ENCODE data around the gene ZCCHC7.
"Not testable (repeated sequence)": the region's sequence is repeated elsewhere in the genome, so short reads cannot be mapped to it uniquely, and the experiment has no call there.

The ZCCHC7 gene

GRCh38 chr9:37179576-37179975 is 59.2 kb downstream of the ZCCHC7 start:
- no peak for DNase-seq

DNA sequence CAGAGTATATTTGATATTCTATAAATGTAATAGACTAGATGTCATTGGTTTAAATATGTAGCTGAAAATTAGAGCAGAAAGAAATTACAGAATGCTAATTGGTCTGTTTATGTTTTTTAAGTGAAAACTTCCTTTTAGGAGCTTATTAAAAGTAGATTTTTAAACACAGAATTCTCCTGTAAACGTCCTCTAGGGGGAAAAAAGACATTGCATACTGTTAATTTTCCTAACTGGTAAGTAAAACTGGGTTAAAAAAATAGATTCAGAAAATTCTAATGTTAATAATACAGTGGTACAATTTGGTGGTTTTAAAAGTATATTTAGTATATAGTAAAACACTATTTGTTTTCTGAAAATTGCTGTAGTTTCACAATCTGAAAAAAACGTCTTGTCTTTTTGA is 59.8 kb downstream of the ZCCHC7 start:
- no peak for DNase-seq

DNA sequence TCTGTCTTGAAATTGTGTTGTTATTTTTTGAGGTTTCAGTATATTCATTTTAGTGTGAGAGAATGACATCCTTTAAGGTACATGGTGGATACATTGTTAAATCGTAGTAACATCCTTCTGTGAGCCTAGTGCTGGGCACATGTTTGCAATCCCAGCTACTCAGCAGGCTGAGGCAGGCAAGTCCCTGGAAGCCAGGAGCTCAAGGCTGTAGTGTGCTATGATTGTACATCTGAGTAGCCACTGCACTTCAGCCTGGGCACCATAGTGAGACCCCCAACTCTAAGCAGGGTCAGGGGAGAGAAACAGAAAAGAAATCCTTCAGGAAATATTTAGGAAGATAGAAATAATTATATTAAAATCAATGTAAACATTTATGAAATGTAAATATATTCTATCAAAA is 62.3 kb downstream of the ZCCHC7 start:
- no peak for DNase-seq

GRCh38 chr9:37184905-37185867 is 64.8 kb downstream of the ZCCHC7 start:
- no peak for DNase-seq

DNA sequence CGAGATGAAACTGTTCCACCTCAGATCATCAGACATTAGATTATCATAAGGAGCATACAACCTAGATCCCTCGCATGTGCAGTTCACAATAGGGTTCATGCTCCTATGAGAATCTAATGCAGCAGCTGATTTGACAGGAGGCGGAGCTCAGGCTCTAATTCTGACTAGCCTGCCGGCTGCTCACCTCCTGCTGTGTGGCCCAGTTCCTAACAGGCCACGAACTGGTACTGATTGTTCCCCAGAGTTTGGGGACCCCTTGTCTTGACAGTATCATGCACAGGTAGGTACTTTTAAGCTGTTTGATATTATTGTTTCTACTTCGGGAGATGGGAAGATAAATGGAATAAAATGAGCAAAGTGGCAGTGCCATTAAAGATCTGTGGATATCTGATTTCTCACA is 66.9 kb downstream of the ZCCHC7 start:
- no peak for DNase-seq

GRCh38 chr9:37187713-37188439 is 67.5 kb downstream of the ZCCHC7 start:
- no peak for DNase-seq

DNA sequence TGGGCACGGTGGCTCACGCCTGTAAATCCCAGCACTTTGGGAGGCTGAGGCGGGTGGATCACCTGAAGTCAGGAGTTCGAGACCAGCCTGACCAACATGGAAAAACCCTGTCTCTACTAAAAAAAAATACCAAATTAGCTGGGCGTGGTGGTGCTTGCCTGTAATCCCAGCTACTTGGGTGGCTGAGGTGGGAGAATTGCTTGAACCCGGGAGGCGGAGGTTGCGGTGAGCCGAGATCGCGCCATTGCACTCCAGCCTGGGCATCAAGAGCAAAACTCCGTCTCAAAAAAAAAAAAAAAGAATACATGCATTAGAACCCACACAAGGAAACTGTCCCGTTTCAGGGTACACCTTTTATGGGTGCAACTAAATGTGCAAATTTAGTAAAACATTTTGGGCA is 70.4 kb downstream of the ZCCHC7 start:
- not testable (repeated sequence) for DNase-seq

DNA sequence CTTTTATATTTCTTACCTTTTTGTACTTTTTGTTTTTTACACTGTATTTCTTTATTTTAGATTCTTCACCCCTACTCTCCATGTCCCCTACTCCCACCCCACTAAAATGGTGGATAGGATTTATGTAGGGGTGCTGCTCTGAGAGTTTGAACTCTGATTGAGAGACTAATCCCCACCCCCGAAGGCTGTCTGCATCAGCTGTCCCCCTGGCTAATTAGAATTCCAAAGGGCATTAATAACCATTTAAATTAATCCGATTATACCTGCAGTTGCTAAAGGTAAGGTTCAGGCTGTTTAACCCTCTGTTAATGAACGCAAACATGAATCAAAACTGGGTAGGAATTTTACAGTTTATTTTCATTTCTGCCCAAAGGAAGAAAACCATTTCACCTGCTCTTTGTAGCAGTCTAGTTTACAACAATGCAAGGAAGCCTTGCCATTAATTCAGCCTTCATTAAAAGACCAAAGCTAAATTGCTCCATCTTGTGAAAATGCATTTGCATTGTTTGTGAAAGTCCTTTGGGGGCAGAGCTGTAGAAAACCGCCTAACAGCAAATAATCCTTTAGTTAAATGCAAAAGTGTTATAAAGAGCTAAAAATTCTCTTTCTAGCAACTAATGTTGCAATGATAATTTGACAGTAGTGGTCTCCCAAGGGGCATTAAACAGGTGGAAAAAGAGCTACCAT is 71.2 kb downstream of the ZCCHC7 start:
- no peak for DNase-seq

- DNase-seq = no peak
These were observed 72.4 kb downstream of the ZCCHC7 start for GRCh38 chr9:37192803-37193202.

DNA sequence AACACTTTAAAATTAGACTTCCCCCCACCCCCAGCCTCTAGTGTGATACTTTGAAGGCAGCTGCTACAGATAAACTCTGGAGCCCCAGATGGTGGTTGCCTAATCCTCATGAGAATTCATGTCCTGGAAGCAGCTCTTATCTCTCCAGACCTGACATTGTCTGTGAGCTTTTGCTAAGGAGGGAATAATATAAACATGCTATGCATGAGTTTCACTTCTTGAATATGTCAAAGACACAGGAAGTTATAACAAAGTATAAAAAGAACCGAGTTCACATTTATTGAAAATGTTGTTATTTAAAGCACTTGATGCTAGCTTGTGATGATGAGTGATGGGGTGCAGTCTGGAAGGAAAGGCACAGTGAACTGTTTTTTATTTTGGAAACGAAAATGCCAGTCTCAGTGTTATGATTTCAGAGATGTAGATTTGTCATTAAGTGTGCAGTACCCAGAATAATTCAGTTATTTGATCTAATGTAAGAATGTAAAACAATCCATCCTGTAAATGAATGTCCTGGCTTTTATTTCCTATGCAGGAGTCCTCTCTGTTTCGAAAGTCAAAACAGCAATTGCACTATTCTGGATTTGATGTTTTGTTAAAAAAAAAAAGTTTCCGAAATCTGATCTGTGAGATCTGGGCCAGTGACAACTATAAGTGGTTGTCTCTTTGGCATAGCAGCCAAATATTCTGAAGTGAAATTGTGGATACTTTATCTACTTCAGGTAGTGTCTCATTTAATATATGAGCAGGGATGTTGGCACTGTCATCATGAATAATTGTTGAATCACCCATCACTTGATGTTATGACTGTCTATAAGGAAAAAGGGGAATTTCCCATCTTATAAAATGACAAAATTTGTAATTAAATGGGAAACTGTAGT is 77.0 kb downstream of the ZCCHC7 start:
- peak; percentile 67 for DNase-seq

DNA sequence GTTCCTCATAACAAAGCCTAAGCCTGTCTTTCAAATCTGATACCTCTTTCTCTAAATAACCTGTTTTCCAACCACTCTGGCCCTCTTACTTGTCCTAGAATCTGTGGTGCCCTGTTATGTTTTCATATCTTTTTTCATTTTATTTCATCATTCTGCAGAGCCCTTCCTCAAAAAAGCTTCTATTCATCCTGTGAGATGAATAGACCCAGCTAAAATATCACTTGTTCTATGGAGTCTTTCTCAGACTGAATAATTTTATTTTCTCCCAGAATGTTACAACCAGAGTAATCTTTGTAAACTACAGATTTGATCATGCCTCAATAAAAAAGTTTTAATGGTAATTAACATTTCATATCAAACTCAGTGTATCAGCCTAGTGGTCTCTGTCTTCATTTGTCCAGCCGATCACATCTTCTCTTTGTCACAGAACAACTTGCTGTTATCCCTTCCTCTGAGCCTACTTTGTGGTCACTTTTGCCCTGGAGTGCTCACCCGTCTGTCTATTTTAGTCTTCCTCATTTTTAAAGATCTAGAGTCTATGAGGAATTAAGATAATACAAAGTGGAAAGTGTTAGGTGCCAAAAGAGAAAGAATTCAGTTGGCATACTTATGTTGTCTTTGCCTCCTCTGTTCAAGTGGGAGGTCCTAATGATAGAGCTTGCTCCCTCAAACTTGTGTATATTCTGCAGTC is 77.8 kb downstream of the ZCCHC7 start:
- no peak for DNase-seq

GRCh38 chr9:37198831-37199230 is 78.5 kb downstream of the ZCCHC7 start:
- no peak for DNase-seq

GRCh38 chr9:37200433-37201005 is 80.1 kb downstream of the ZCCHC7 start:
- no peak for DNase-seq

DNA sequence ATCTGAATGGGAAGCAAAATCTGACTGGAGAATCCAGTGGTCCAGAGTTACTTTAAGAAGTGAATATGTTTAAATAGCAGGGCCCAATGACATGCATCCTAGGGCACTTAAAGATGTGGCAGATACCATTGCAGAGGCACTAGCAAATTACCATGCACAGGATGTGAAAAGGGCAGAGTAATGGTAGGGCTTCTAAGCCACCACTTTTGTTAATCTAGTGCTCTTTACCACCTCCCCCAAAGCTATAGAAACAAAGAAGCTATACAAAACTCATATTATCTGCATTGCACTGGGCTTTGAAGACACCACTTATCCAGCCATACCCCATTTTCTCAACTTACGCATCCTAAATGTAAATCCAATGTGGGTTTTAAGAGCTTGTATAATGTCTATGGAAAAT is 81.2 kb downstream of the ZCCHC7 start:
- DNase-seq = no peak

GRCh38 chr9:37202091-37202490 is 81.7 kb downstream of the ZCCHC7 start:
- DNase-seq = no peak

GRCh38 chr9:37203456-37203855 is 83.1 kb downstream of the ZCCHC7 start:
- DNase-seq = not testable (repeated sequence)

DNA sequence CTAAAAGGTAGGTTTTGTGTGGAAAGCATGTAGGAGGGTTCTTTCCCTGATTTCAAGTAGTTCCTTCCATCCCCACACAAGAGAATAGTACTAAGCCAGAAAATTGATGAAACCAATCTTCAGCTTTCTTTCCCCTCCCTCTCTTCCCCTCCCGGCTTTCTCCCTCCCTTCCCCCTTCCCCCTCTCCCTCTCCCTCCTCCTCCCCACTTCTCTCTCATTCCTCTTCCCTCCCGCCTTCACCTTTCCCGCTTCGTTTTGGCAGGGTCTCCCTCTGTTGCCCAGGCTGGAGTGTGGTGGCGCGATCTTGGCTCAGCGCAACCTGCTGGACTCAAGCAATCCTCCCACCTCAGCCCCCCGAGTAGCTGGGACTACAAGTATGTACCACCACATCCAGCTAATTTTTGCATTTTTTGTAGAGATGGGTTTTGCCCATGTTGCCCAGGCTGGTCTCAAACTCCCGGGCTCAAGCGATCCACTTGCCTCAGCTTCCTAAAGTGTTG is 85.8 kb downstream of the ZCCHC7 start:
- no peak for DNase-seq

DNA sequence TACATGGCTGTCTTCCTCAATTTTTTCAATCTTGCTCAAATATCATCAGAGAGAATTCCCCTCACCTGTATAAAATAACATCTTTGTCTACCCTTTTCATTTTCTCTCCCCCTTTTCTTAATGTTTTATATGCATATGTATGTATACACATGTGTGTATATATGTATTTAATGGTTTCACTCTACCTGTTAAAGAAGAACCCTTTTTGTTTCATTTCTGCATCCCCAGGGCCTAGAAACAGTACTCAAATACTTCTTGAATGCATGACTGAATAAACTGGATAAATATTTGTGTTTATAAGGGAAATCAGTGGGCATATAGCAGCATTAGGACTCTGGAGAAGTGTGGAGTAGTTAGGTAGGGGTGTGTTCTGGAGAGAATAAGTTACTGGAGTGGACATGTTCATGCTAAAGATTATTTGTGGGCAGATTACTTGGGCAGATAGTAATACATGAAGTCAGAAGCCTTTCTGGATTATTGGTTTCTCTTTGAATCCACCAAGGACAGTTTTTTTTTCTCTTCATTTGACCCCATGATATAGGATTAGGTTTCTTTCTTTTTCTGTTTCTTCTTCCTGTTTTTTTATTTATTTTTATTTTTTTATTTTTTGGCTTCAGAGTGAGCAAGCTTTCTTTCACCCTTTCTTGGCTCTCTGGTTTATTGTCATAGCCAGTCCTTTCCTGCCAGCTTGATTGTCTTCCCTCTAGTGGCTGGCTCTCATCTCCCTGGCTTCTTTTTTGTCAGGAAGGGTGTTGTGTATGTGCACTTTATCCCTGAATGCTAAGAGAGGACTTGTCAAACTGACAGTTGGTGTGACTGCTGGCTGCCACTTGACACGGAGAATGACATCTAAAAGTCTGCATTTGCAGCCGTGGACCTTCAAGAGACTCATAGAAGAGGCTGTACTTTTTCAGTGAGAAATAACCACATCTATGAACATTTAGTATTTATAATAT is 89.3 kb downstream of the ZCCHC7 start:
- DNase-seq = peak; percentile 17

DNA sequence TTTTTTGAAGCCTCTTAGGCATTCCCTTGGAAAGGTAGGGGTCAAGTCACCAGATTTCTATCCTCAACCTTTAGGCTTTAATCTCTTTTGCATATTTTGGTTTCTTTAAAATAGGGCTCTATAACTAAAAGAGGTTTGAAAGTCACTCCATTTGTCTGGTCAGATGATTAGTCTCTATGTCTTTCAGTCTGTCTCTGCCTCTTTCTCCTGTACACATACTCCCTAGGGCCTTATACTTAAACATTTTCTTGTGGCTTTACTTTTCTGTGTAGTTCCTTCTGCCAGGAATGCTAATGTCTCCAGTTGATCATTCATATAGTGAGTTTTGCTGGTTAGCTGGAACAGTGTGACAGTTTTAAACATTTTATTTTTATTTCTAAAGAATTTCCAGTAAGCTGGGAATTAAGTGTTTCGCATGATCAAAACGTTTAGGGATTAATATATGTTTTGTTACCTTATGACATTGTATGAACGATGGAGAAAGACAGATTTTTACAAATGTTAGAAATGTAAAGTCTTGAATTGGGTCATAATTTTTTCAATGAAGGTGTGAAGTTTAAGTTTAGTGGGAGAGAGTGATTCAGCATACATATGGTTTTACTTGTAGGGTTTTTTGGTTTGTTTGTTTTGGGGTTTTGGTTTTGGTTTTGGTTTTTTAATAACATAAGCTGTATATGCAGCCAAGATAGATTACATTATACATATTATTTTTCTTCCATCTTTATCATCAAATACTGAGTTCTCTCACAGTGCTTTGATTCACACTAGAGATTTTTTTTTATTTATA is 90.6 kb downstream of the ZCCHC7 start:
- DNase-seq = no peak
